ENCODE data around the gene NDUFS6.

Gene NDUFS6

GRCh38 chr5:1776831-1777230, 24.4 kb upstream of the NDUFS6 start:
- no peak overlapping the region for H3K27ac ChIP-seq (ENCODE audit: low read depth in 2 of 2, low read length in 2 of 2)
- H3K4me1 ChIP-seq (ENCODE audit: control insufficient read depth in 2 of 2, insufficient read depth in 2 of 2, low read length in 2 of 2) = no peaks in the 10 kb centered on the region
- H3K9ac ChIP-seq (ENCODE audit: low read depth in 1 of 2, low read length in 2 of 2) = no peak overlapping the region
- no peaks in the 10 kb centered on the region for H3K36me3 ChIP-seq (ENCODE audit: control insufficient read depth in 2 of 2, insufficient read depth in 2 of 2, low read length in 2 of 2)
- no peaks in the 10 kb centered on the region for H3K9me3 ChIP-seq (ENCODE audit: control insufficient read depth in 2 of 2, low read length in 2 of 2)
- no peaks in the 10 kb centered on the region for H3K27me3 ChIP-seq (ENCODE audit: control insufficient read depth in 2 of 2, insufficient read depth in 2 of 2, low read length in 2 of 2)
- H3K4me3 ChIP-seq (ENCODE audit: low read length in 2 of 2) = no peak overlapping the region

- Histone ChIP-seq H3K9me3 (ENCODE audit: control insufficient read depth in 2 of 2, low read length in 2 of 2) (no peaks in the 10 kb centered on the region), H3K36me3 (ENCODE audit: control insufficient read depth in 2 of 2, insufficient read depth in 2 of 2, low read length in 2 of 2) (no peaks in the 10 kb centered on the region), H3K4me1 (ENCODE audit: control insufficient read depth in 2 of 2, insufficient read depth in 2 of 2, low read length in 2 of 2) (no peaks in the 10 kb centered on the region), H3K9ac (ENCODE audit: low read depth in 1 of 2, low read length in 2 of 2) (no peak overlapping the region), H3K27ac (ENCODE audit: low read depth in 2 of 2, low read length in 2 of 2) (no peak overlapping the region), H3K4me3 (ENCODE audit: low read length in 2 of 2) (no peak overlapping the region), H3K27me3 (ENCODE audit: control insufficient read depth in 2 of 2, insufficient read depth in 2 of 2, low read length in 2 of 2) (no peaks in the 10 kb centered on the region)
These were observed 23.7 kb upstream of the NDUFS6 start for GRCh38 chr5:1777281-1778137.

GRCh38 chr5:1778138-1779020, 22.8 kb upstream of the NDUFS6 start:
- no peak overlapping the region for H3K4me3 ChIP-seq (ENCODE audit: low read length in 2 of 2)
- H3K9me3 ChIP-seq (ENCODE audit: control insufficient read depth in 2 of 2, low read length in 2 of 2) = no peaks in the 10 kb centered on the region

GRCh38 chr5:1779021-1779680, 22.1 kb upstream of the NDUFS6 start:
- no peak overlapping the region for H3K9ac ChIP-seq (ENCODE audit: low read depth in 1 of 2, low read length in 2 of 2)
- H3K36me3 ChIP-seq (ENCODE audit: control insufficient read depth in 2 of 2, insufficient read depth in 2 of 2, low read length in 2 of 2) = no peaks in the 10 kb centered on the region
- no peaks in the 10 kb centered on the region for H3K9me3 ChIP-seq (ENCODE audit: control insufficient read depth in 2 of 2, low read length in 2 of 2)
- H3K4me1 ChIP-seq (ENCODE audit: control insufficient read depth in 2 of 2, insufficient read depth in 2 of 2, low read length in 2 of 2) = no peaks in the 10 kb centered on the region
- no peaks in the 10 kb centered on the region for H3K27me3 ChIP-seq (ENCODE audit: control insufficient read depth in 2 of 2, insufficient read depth in 2 of 2, low read length in 2 of 2)
- no peak overlapping the region for H3K27ac ChIP-seq (ENCODE audit: low read depth in 2 of 2, low read length in 2 of 2)
- no peak overlapping the region for H3K4me3 ChIP-seq (ENCODE audit: low read length in 2 of 2)

More at GRCh38 chr5:1778138-1779020, 22.8 kb upstream of the NDUFS6 start:
- Histone ChIP-seq H3K4me1 (ENCODE audit: control insufficient read depth in 2 of 2, insufficient read depth in 2 of 2, low read length in 2 of 2) (no peaks in the 10 kb centered on the region), H3K27me3 (ENCODE audit: control insufficient read depth in 2 of 2, insufficient read depth in 2 of 2, low read length in 2 of 2) (no peaks in the 10 kb centered on the region), H3K27ac (ENCODE audit: low read depth in 2 of 2, low read length in 2 of 2) (no peak overlapping the region), H3K36me3 (ENCODE audit: control insufficient read depth in 2 of 2, insufficient read depth in 2 of 2, low read length in 2 of 2) (no peaks in the 10 kb centered on the region), H3K9ac (ENCODE audit: low read depth in 1 of 2, low read length in 2 of 2) (no peak overlapping the region)

- H3K4me1 ChIP-seq (ENCODE audit: control insufficient read depth in 2 of 2, insufficient read depth in 2 of 2, low read length in 2 of 2) = no peaks in the 10 kb centered on the region
- H3K27ac ChIP-seq (ENCODE audit: low read depth in 2 of 2, low read length in 2 of 2) = no peak overlapping the region
- H3K36me3 ChIP-seq (ENCODE audit: control insufficient read depth in 2 of 2, insufficient read depth in 2 of 2, low read length in 2 of 2) = no peaks in the 10 kb centered on the region
- peaks cover 0 to 2% of the 10 kb centered on the region in 2 donors for H3K27me3 ChIP-seq (ENCODE audit: control insufficient read depth in 2 of 2, insufficient read depth in 2 of 2, low read length in 2 of 2)
- no peaks in the 10 kb centered on the region for H3K9me3 ChIP-seq (ENCODE audit: control insufficient read depth in 2 of 2, low read length in 2 of 2)
- H3K4me3 ChIP-seq (ENCODE audit: low read length in 2 of 2) = no peak overlapping the region
- no peak overlapping the region for H3K9ac ChIP-seq (ENCODE audit: low read depth in 1 of 2, low read length in 2 of 2)
These were observed 21.2 kb upstream of the NDUFS6 start for GRCh38 chr5:1779782-1780613.

GRCh38 chr5:1780614-1780930, 20.6 kb upstream of the NDUFS6 start:
- Histone ChIP-seq H3K27me3 (ENCODE audit: control insufficient read depth in 2 of 2, insufficient read depth in 2 of 2, low read length in 2 of 2) (peaks cover 0 to 2% of the 10 kb centered on the region in 2 donors), H3K4me1 (ENCODE audit: control insufficient read depth in 2 of 2, insufficient read depth in 2 of 2, low read length in 2 of 2) (no peaks in the 10 kb centered on the region), H3K27ac (ENCODE audit: low read depth in 2 of 2, low read length in 2 of 2) (no peak overlapping the region), H3K4me3 (ENCODE audit: low read length in 2 of 2) (no peak overlapping the region), H3K9ac (ENCODE audit: low read depth in 1 of 2, low read length in 2 of 2) (no peak overlapping the region), H3K9me3 (ENCODE audit: control insufficient read depth in 2 of 2, low read length in 2 of 2) (no peaks in the 10 kb centered on the region), H3K36me3 (ENCODE audit: control insufficient read depth in 2 of 2, insufficient read depth in 2 of 2, low read length in 2 of 2) (no peaks in the 10 kb centered on the region)

- Histone ChIP-seq H3K9me3 (ENCODE audit: control insufficient read depth in 2 of 2, low read length in 2 of 2) (no peaks in the 10 kb centered on the region), H3K27ac (ENCODE audit: low read depth in 2 of 2, low read length in 2 of 2) (no peak overlapping the region), H3K36me3 (ENCODE audit: control insufficient read depth in 2 of 2, insufficient read depth in 2 of 2, low read length in 2 of 2) (no peaks in the 10 kb centered on the region), H3K4me3 (ENCODE audit: low read length in 2 of 2) (no peak overlapping the region), H3K9ac (ENCODE audit: low read depth in 1 of 2, low read length in 2 of 2) (no peak overlapping the region), H3K27me3 (ENCODE audit: control insufficient read depth in 2 of 2, insufficient read depth in 2 of 2, low read length in 2 of 2) (peaks cover 0 to 2% of the 10 kb centered on the region in 2 donors), H3K4me1 (ENCODE audit: control insufficient read depth in 2 of 2, insufficient read depth in 2 of 2, low read length in 2 of 2) (no peaks in the 10 kb centered on the region)
These were observed 20.1 kb upstream of the NDUFS6 start for GRCh38 chr5:1781107-1781506.

- no peak overlapping the region for H3K9ac ChIP-seq (ENCODE audit: low read depth in 1 of 2, low read length in 2 of 2)
- H3K27me3 ChIP-seq (ENCODE audit: control insufficient read depth in 2 of 2, insufficient read depth in 2 of 2, low read length in 2 of 2) = peaks cover 0 to 2% of the 10 kb centered on the region in 2 donors
- H3K36me3 ChIP-seq (ENCODE audit: control insufficient read depth in 2 of 2, insufficient read depth in 2 of 2, low read length in 2 of 2) = no peaks in the 10 kb centered on the region
- no peak overlapping the region for H3K4me3 ChIP-seq (ENCODE audit: low read length in 2 of 2)
- no peak overlapping the region for H3K27ac ChIP-seq (ENCODE audit: low read depth in 2 of 2, low read length in 2 of 2)
- no peaks in the 10 kb centered on the region for H3K4me1 ChIP-seq (ENCODE audit: control insufficient read depth in 2 of 2, insufficient read depth in 2 of 2, low read length in 2 of 2)
- H3K9me3 ChIP-seq (ENCODE audit: control insufficient read depth in 2 of 2, low read length in 2 of 2) = no peaks in the 10 kb centered on the region
These were observed 19.4 kb upstream of the NDUFS6 start for GRCh38 chr5:1781726-1782384.

Data from mucosa of rectum (tissue), 2 donors.